Esophagus squamous epithelium (tissue), 5 donors: ENCODE data around the gene MPND. TPM values are rescaled to one million over a fixed set of nuclear protein-coding genes. Genes with fewer than 3 reads are reported as not detected.

Experiments used
- DNase-seq: peaks from one replicate; lab custom pipeline; 2025; lab: John Stamatoyannopoulos, UW
- H3K27ac ChIP-seq, 4 donors: fragments of 200-600 bp; sonication (generic); one replicate each; pipeline ENCODE4 v1.5.1; 2016 to 2019; ENCODE audit warnings: mild to moderate bottlenecking in 1 of 4
- H3K27me3 ChIP-seq, 4 donors: fragments of 200-600 bp; sonication (generic); 1 replicate in 3 of 4; 2 replicates in 1 of 4; pipeline versions ENCODE4 v1.5.1 to v1.6.0; 2017 to 2021; ENCODE audit warnings: antibody characterized with exemption in 1 of 4
- H3K36me3 ChIP-seq, 3 donors: fragments of 200-600 bp; sonication (generic); one replicate each; pipeline ENCODE4 v1.5.1; 2016 to 2019
- H3K4me1 ChIP-seq, 3 donors: fragments of 200-600 bp; sonication (generic); one replicate each; pipeline ENCODE4 v1.5.1; 2017 to 2019
- H3K4me3 ChIP-seq, 4 donors: fragments of 200-600 bp; sonication (generic); 1 replicate in 3 of 4; 2 replicates in 1 of 4; pipeline ENCODE4 v1.5.1; 2016 to 2019; ENCODE audit warnings: mild to moderate bottlenecking in 2 of 4, moderate library complexity in 1 of 4
- H3K9me3 ChIP-seq, 3 donors: fragments of 200-600 bp; sonication (generic); one replicate each; pipeline ENCODE4 v1.5.1; 2016 to 2019
- POLR2A ChIP-seq, 4 donors: fragments of 450-650 bp; IDR thresholded peaks; one replicate each; pipeline ENCODE4 v1.6.1; 2017; ENCODE audit warnings: antibody characterized with exemption in 4 of 4, mild to moderate bottlenecking in 4 of 4, moderate library complexity in 3 of 4
- WGBS, 2 donors: methylation state at CpG; one replicate each; pipeline ENCODE4 v1.1.5; 2018; 5-methylcytosine and 5-hydroxymethylcytosine counted together
- intact Hi-C: fragments of 100-400 bp; cut with DNase I; formaldehyde crosslinking; loops from one replicate; pipeline ENCODE4 v1.15.0; 2022
- total RNA-seq, 4 donors: library from RNA; depleted of rRNA; stranded (reverse); fragments of >200 nt; gene quantifications; one replicate each; pipeline ENCODE4 v1.1.0, GENCODE V29; 2016
- TF ChIP-seq, protein P1 (sequence below), 6 experiments: fragments of 450-650 bp in 4 of 6; fragments of 200-600 bp in 2 of 6; sonication (generic) in 2 of 6; IDR thresholded peaks; one replicate each; pipeline ENCODE4 v1.5.1; 2016 to 2019; ENCODE audit warnings: antibody characterized with exemption in 6 of 6, mild to moderate bottlenecking in 4 of 6, moderate library complexity in 4 of 6
- donor health status: DM: yes; HTN: yes; CAD: no.

Gene MPND
- total RNA-seq, 4 donors from 2014 or later: 2.5 to 11.1 (median 6.5) TPM

DNA sequence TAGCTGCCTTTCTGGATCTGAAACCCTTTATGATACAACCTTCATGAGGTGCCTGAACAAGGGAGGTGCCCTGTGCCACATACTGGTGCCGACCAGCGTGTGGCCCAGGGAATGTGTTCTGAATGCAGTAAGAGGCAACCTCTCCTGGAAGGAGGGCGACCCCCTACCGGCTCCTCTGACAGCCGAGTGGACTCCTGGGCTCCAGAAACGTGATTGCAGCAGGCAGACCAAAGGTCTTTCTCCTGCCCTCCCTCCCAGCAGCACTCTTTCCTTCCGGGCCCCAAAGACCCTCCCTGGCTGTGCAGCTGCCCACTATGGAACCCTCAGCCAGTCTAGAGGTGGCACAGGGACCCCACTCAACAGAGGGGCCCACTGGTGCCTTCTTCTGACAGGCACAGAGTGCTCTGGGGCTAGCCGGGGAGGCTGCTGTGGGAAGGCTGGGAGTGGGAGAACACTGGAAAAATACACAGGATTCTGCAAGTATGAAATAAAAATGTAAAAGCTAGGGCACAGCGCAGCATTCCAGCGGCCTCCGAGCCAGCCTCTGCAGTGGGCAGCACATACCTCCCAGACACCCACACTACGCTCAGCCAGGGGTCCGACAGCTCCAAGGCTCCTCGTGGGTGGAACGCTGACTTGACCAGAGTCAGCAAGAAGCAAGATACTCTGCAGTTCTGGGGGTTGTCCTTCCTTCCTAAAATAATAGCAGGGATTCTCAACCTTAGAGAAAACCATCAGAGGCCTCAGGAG, 42.1 kb downstream of the MPND start:
- intact Hi-C loops: no loop called here
- H3K27ac ChIP-seq: peak overlapping the region in 1 of 4 donors; percentile 17
- TF ChIP-seq POLR2A (IDR thresholded peaks at IDR 0.05): no peak
- TF ChIP-seq, protein P1, sequence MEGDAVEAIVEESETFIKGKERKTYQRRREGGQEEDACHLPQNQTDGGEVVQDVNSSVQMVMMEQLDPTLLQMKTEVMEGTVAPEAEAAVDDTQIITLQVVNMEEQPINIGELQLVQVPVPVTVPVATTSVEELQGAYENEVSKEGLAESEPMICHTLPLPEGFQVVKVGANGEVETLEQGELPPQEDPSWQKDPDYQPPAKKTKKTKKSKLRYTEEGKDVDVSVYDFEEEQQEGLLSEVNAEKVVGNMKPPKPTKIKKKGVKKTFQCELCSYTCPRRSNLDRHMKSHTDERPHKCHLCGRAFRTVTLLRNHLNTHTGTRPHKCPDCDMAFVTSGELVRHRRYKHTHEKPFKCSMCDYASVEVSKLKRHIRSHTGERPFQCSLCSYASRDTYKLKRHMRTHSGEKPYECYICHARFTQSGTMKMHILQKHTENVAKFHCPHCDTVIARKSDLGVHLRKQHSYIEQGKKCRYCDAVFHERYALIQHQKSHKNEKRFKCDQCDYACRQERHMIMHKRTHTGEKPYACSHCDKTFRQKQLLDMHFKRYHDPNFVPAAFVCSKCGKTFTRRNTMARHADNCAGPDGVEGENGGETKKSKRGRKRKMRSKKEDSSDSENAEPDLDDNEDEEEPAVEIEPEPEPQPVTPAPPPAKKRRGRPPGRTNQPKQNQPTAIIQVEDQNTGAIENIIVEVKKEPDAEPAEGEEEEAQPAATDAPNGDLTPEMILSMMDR (IDR thresholded peaks at IDR 0.05): no peak
- no peak overlapping the region for H3K4me3 ChIP-seq
- H3K27me3 ChIP-seq: no peaks in the 10 kb centered on the region
- DNase-seq: no peak
- 83 to 89% methylated on average over 13 of the region's 15 CpGs for WGBS, 2 donors
- no peaks in the 10 kb centered on the region for H3K9me3 ChIP-seq
- peaks cover 30 to 77% (median 32%) of the 10 kb centered on the region in 3 donors for H3K4me1 ChIP-seq
- H3K36me3 ChIP-seq: peaks cover 0 to 60% (median 12%) of the 10 kb centered on the region in 3 donors

DNA sequence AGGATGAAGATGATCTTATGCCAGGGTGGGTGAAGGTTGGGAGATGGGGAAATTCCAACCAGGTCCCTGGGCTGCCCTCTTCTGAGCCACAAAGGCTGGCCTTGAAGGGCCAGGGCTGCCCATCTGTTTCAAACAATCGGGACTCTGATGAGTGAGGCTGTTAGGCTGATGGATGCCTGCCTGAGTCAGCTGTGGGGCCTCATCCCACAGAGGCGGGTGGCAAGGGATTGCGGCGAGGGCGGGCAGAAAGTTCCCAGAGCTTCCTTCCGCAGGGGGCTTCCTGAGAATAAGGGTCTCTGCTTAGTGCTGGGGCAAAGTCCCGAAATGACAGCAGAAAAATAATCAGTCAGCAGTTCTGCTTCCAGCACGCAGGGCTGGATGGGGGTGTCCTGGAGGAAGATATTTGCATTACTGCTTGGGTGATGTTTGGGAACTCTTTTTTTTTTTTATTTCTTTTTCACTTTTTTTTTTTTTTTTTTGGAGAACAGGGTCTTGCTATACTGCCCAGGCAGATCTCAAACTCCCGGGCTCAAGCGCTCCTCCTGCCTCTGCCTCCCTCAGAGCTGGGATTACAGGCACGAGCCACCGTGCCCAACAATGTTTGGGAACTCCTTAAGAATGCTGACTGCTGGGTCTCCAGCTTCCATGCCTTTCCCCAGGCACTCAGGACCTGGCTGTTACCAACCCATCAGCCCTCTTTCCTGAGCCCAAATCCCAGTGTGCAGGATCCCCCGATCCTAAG, 42.9 kb downstream of the MPND start:
- H3K36me3 ChIP-seq: peaks cover 0 to 60% (median 12%) of the 10 kb centered on the region in 3 donors
- WGBS, 2 donors: 81 to 90% methylated on average over 9 to 13 of the region's 13 CpGs
- H3K4me1 ChIP-seq: peaks cover 35 to 77% (median 36%) of the 10 kb centered on the region in 3 donors
- intact Hi-C loops: no loop called here
- no peaks in the 10 kb centered on the region for H3K9me3 ChIP-seq
- DNase-seq: no peak
- H3K27ac ChIP-seq: peak overlapping the region in 1 of 4 donors; percentile 17
- H3K4me3 ChIP-seq: no peak overlapping the region
- TF ChIP-seq POLR2A (IDR thresholded peaks at IDR 0.05): no peak
- TF ChIP-seq, protein P1 (IDR thresholded peaks at IDR 0.05): peak in 1 of 6 experiments; percentile 6
- H3K27me3 ChIP-seq: no peaks in the 10 kb centered on the region

DNA sequence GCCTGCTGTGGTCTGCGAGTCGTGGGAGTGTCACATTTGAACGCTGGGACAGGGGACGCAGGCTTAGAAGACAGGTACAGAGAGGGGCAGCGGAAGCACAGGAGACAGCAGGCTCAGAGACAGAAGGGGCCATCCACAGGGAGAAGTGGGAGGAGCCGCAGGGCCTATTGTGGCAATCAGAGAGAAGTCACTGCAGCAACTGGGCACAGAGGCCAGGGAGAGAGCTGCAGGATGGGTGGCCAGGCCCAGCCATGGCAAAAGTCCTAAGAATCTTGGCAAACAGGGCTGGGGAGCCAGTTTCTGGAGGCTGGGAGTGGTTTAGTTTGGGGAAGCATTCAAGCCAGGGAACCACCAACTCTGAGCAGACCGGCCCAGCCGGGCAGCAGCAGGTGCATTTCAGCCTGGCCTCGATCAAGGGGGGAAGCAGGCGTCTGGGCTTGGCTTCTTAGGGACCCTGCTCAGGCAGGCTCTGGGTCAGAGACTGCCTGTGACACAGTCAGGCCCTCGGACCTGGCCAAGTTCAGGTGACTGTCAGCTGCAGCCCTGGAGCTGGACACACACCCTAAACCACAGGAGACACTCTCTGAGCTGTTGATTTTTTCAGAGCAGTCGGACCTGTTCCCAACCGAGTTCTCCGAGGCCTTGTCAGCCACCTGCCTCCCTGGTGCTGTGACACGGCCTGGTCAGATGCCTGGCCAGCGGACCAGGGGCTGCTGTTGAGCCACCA, 45.1 kb downstream of the MPND start:
- WGBS, 2 donors: 55 to 68% methylated on average over 10 to 14 of the region's 16 CpGs

GRCh38 chr19:4389064-4389375, 45.7 kb downstream of the MPND start:
- H3K9me3 ChIP-seq: no peaks in the 10 kb centered on the region
- peak overlapping the region in 3 of 4 donors; percentile 21 to 30 (median 29) for H3K4me3 ChIP-seq
- H3K4me1 ChIP-seq: peaks cover 53 to 88% (median 64%) of the 10 kb centered on the region in 3 donors
- intact Hi-C loops: no loop called here
- no peak for TF ChIP-seq POLR2A (IDR thresholded peaks at IDR 0.05)
- TF ChIP-seq, protein P1 (IDR thresholded peaks at IDR 0.05): peak in 1 of 6 experiments; percentile 6
- WGBS, 2 donors: 42 to 54% methylated on average over 3 of the region's 9 CpGs
- H3K27ac ChIP-seq: peak overlapping the region; percentile 81 to 93 (median 86)
- H3K36me3 ChIP-seq: peaks cover 0 to 49% (median 12%) of the 10 kb centered on the region in 3 donors
- no peaks in the 10 kb centered on the region for H3K27me3 ChIP-seq
- no peak for DNase-seq

More for the DNA sequence above, 45.1 kb downstream of the MPND start:
- Histone ChIP-seq H3K4me1 (peaks cover 53 to 86% (median 58%) of the 10 kb centered on the region in 3 donors), H3K27me3 (no peaks in the 10 kb centered on the region), H3K27ac (peak overlapping the region; percentile 81 to 93 (median 86)), H3K36me3 (peaks cover 0 to 54% (median 12%) of the 10 kb centered on the region in 3 donors), H3K4me3 (peak overlapping the region in 2 of 4 donors; percentile 21 to 29), H3K9me3 (no peaks in the 10 kb centered on the region)
- TF ChIP-seq POLR2A (IDR thresholded peaks at IDR 0.05): no peak
- DNase-seq: no peak
- intact Hi-C loops: no loop called here

GRCh38 chr19:4389511-4390016, 46.2 kb downstream of the MPND start:
- peaks cover 53 to 93% (median 68%) of the 10 kb centered on the region in 3 donors for H3K4me1 ChIP-seq
- H3K9me3 ChIP-seq: no peaks in the 10 kb centered on the region

More at GRCh38 chr19:4389511-4390016, 46.2 kb downstream of the MPND start:
- WGBS, 2 donors: 18 to 80% methylated on average over 1 to 8 of the region's 17 CpGs
- no peak for DNase-seq
- Histone ChIP-seq H3K27ac (peak overlapping the region; percentile 81 to 93 (median 86)), H3K4me3 (peak overlapping the region in 3 of 4 donors; percentile 29 to 44 (median 30)), H3K36me3 (peaks cover 0 to 47% (median 6%) of the 10 kb centered on the region in 3 donors), H3K27me3 (no peaks in the 10 kb centered on the region)
- intact Hi-C loops: no loop called here
- TF ChIP-seq, protein P1 (IDR thresholded peaks at IDR 0.05): no peak
- no peak for TF ChIP-seq POLR2A (IDR thresholded peaks at IDR 0.05)
